Measurements from ENCODE around the gene KCNQ2. TPM values are rescaled to one million over a fixed set of nuclear protein-coding genes. Genes with fewer than 3 reads are reported as not detected.

The KCNQ2 gene
- polyA plus RNA-seq, result 5.2 TPM
- long read RNA-seq, donor 1, result 0 reads
- long read RNA-seq, donor 2, result 0 reads
- long read RNA-seq, donor 3, result 0 reads
- long read RNA-seq, donor 4, result 0 reads
- long read RNA-seq, donor 5, partial matches to known transcripts, result 0 of 2 reads
- long read RNA-seq, donor 5, other reads (novel, unspliced or antisense), result 0 of 2 reads
- long read RNA-seq, donor 6, result 0 reads
- long read RNA-seq, donor 7, partial matches to known transcripts, result 0 of 1 reads
- long read RNA-seq, donor 7, other reads (novel, unspliced or antisense), result 0 of 1 reads
- long read RNA-seq, donor 8, partial matches to known transcripts, result 711 of 728 reads
- long read RNA-seq, donor 8, other reads (novel, unspliced or antisense), result 17 of 728 reads
- long read RNA-seq, donor 9, partial matches to known transcripts, result 0 of 1 reads
- long read RNA-seq, donor 9, other reads (novel, unspliced or antisense), result 0 of 1 reads
- long read RNA-seq, donor 10, partial matches to known transcripts, result 0 of 1 reads
- long read RNA-seq, donor 10, other reads (novel, unspliced or antisense), result 0 of 1 reads
- long read RNA-seq, donor 11, partial matches to known transcripts, result 492 of 514 reads
- long read RNA-seq, donor 11, other reads (novel, unspliced or antisense), result 22 of 514 reads

DNA sequence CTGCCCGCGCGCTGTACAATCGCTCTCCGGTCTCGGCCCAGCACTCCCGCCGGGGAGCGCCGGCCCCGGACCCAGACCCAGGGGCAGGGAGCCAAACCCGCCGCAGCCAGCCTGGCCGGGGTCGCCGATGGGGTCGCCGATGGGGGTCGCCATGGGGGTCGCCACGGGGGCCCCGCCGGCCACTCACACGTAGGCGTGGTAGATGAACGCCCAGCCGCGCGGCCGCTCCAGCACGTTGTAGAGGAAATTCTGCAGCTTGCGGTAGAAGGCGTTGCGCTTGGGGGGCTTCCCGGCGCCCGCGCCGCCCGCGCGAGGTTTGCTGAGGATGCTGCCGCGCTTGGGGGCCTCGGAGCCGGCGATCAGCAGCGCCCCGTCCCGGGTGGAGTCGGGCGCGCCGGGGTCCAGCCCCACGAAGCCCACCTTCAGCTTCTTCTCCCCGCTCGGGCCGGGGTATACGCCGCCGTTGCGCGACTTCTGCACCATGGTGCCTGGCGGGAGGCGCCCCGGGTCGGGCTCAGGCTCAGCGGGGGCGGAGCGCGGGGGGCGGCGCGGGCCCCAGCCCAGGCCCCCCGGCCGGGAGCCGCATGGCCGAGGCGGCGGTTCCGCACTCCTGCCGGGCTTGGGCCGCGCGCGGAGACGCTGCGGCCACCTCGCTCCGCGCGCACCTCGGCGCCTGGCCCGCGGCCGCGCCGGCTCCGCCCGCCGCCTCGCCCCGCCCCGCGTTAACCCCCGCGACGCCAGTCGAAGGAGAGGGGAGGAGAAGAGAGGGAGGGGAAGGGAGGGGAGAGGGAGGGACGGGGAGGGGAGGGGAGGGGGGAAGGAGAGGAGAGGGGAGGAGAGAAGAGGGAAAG, at the start of gene KCNQ2:
Gene KCNQ2, minus strand, starts transcription at position 675 of the 851 bp plus-strand sequence. Its CDS starts 192 bp downstream, at position 483.
- Histone ChIP-seq H3K4me1 (ENCODE audit: control insufficient read depth, insufficient read depth, low read length) (no peaks in the 10 kb centered on the region), H3K9me3 (ENCODE audit: control insufficient read depth, low read depth, low read length) (no peaks in the 10 kb centered on the region), H3K4me3 (ENCODE audit: low read length) (no peak within 1 kb of the TSS), H3K36me3 (ENCODE audit: control insufficient read depth, insufficient read depth, low read length) (no peaks in the 10 kb centered on the region), H3K27me3 (ENCODE audit: control insufficient read depth, insufficient read depth, low read length) (peaks cover 71% of the 10 kb centered on the region), H3K27ac (ENCODE audit: low read length) (no peak within 1 kb of the TSS)
- no CpG with 5 or more reads among the region's 111 CpGs for WGBS (ENCODE audit: insufficient coverage, low lambda C conversion rate)
- no peak for DNase-seq

- Histone ChIP-seq H3K36me3 (ENCODE audit: control insufficient read depth, insufficient read depth, low read length) (peaks cover 16% of the 10 kb centered on the region), H3K27me3 (ENCODE audit: control insufficient read depth, insufficient read depth, low read length) (peaks cover 28% of the 10 kb centered on the region), H3K9me3 (ENCODE audit: control insufficient read depth, low read depth, low read length) (peaks cover 13% of the 10 kb centered on the region), H3K27ac (ENCODE audit: low read length) (no peak overlapping the region), H3K4me1 (ENCODE audit: control insufficient read depth, insufficient read depth, low read length) (peaks cover 11% of the 10 kb centered on the region), H3K4me3 (ENCODE audit: low read length) (peak overlapping the region; percentile 67)
- WGBS (ENCODE audit: insufficient coverage, low lambda C conversion rate), result no CpG with 5 or more reads among the region's 23 CpGs
- no peak for DNase-seq
These were observed 49.1 kb upstream of the KCNQ2 start for GRCh38 chr20:63521602-63522001.

- peak overlapping the region; percentile 67 for H3K4me3 ChIP-seq (ENCODE audit: low read length)
- WGBS (ENCODE audit: insufficient coverage, low lambda C conversion rate), result no CpG with 5 or more reads among the region's 68 CpGs
- H3K9me3 ChIP-seq (ENCODE audit: control insufficient read depth, low read depth, low read length), result peaks cover 13% of the 10 kb centered on the region
- peaks cover 11% of the 10 kb centered on the region for H3K4me1 ChIP-seq (ENCODE audit: control insufficient read depth, insufficient read depth, low read length)
- H3K27me3 ChIP-seq (ENCODE audit: control insufficient read depth, insufficient read depth, low read length), result peaks cover 28% of the 10 kb centered on the region
- H3K36me3 ChIP-seq (ENCODE audit: control insufficient read depth, insufficient read depth, low read length), result peaks cover 16% of the 10 kb centered on the region
- H3K27ac ChIP-seq (ENCODE audit: low read length), result no peak overlapping the region
- DNase-seq, result peak; percentile 79 to 90
These were observed 48.6 kb upstream of the KCNQ2 start for GRCh38 chr20:63520934-63521601.

- peaks cover 28% of the 10 kb centered on the region for H3K27me3 ChIP-seq (ENCODE audit: control insufficient read depth, insufficient read depth, low read length)
- DNase-seq, result peak; percentile 77 to 84
- peaks cover 11% of the 10 kb centered on the region for H3K4me1 ChIP-seq (ENCODE audit: control insufficient read depth, insufficient read depth, low read length)
- peak within 1 kb of the TSS; percentile 65 for H3K27ac ChIP-seq (ENCODE audit: low read length)
- H3K36me3 ChIP-seq (ENCODE audit: control insufficient read depth, insufficient read depth, low read length), result peaks cover 16% of the 10 kb centered on the region
- H3K9me3 ChIP-seq (ENCODE audit: control insufficient read depth, low read depth, low read length), result peaks cover 13% of the 10 kb centered on the region
- H3K4me3 ChIP-seq (ENCODE audit: low read length), result peak within 1 kb of the TSS; percentile 67
- WGBS (ENCODE audit: insufficient coverage, low lambda C conversion rate), result no CpG with 5 or more reads among the region's 64 CpGs
These were observed 48.1 kb upstream of the KCNQ2 start, which contains the start of gene PPDPF for GRCh38 chr20:63520504-63520933. Gene PPDPF, plus strand, starts transcription at chr20:63520765. Its CDS starts 544 bp downstream, at chr20:63521309.

DNA sequence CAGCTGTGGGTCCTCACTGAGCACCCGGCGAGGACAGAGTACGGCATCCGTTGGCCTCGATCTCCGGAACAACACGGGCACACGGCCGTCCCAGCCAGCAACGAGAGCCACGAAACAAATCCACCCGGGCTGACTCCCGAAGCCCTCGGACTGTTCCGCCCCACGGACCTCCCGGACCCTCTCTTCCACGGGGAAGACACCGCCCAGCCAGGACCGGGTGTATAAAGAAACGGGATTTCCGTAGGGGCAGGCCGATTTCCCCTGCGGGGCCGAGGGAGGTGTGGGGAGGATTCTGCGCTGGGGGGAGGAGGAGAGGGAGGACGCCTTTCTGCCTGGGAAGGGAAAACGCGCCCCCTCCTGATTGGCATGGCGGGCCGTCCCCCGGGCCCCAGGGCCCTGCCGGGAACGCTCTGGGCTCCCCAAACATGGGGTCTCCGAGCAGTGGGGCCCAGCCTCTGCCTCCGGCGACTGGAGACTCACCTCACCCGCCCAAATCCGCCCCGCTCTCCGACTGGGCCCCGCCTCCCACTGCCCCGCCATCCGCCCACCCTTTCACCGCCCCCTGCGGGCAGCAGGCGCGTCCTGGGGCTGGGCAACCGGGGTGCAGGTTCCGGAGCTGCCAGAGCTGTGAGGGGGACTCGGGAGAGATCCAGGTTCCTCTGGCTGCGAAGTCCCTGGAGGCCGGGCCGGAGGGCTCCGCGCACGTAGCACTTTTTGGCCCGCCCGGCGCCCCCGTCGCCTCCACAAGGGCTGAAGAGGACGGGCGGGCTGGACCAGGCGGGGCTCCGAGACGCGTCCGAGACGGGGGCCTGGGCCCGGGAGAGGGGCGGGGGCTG, 47.4 kb upstream of the KCNQ2 start:
- peaks cover 13% of the 10 kb centered on the region for H3K9me3 ChIP-seq (ENCODE audit: control insufficient read depth, low read depth, low read length)
- peak overlapping the region; percentile 65 for H3K27ac ChIP-seq (ENCODE audit: low read length)
- peaks cover 28% of the 10 kb centered on the region for H3K27me3 ChIP-seq (ENCODE audit: control insufficient read depth, insufficient read depth, low read length)
- no CpG with 5 or more reads among the region's 72 CpGs for WGBS (ENCODE audit: insufficient coverage, low lambda C conversion rate)
- H3K4me3 ChIP-seq (ENCODE audit: low read length), result peak overlapping the region; percentile 57
- peaks cover 11% of the 10 kb centered on the region for H3K4me1 ChIP-seq (ENCODE audit: control insufficient read depth, insufficient read depth, low read length)
- peaks cover 16% of the 10 kb centered on the region for H3K36me3 ChIP-seq (ENCODE audit: control insufficient read depth, insufficient read depth, low read length)
- DNase-seq, result peak in 1 of 2 donors; percentile 60

GRCh38 chr20:63518946-63519667, 46.7 kb upstream of the KCNQ2 start:
- Histone ChIP-seq H3K27ac (ENCODE audit: low read length) (no peak overlapping the region), H3K4me1 (ENCODE audit: control insufficient read depth, insufficient read depth, low read length) (peaks cover 11% of the 10 kb centered on the region), H3K4me3 (ENCODE audit: low read length) (peak overlapping the region; percentile 57), H3K9me3 (ENCODE audit: control insufficient read depth, low read depth, low read length) (peaks cover 12% of the 10 kb centered on the region), H3K27me3 (ENCODE audit: control insufficient read depth, insufficient read depth, low read length) (peaks cover 28% of the 10 kb centered on the region), H3K36me3 (ENCODE audit: control insufficient read depth, insufficient read depth, low read length) (peaks cover 16% of the 10 kb centered on the region)
- DNase-seq, result no peak
- no CpG with 5 or more reads among the region's 32 CpGs for WGBS (ENCODE audit: insufficient coverage, low lambda C conversion rate)

GRCh38 chr20:63518351-63518861, 46.0 kb upstream of the KCNQ2 start:
- Histone ChIP-seq H3K27me3 (ENCODE audit: control insufficient read depth, insufficient read depth, low read length) (peaks cover 28% of the 10 kb centered on the region), H3K27ac (ENCODE audit: low read length) (no peak overlapping the region), H3K4me3 (ENCODE audit: low read length) (no peak overlapping the region), H3K4me1 (ENCODE audit: control insufficient read depth, insufficient read depth, low read length) (peaks cover 11% of the 10 kb centered on the region), H3K9me3 (ENCODE audit: control insufficient read depth, low read depth, low read length) (peaks cover 6% of the 10 kb centered on the region), H3K36me3 (ENCODE audit: control insufficient read depth, insufficient read depth, low read length) (peaks cover 14% of the 10 kb centered on the region)
- no CpG with 5 or more reads among the region's 20 CpGs for WGBS (ENCODE audit: insufficient coverage, low lambda C conversion rate)
- no peak for DNase-seq

GRCh38 chr20:63517376-63518309, 45.2 kb upstream of the KCNQ2 start:
- Histone ChIP-seq H3K4me1 (ENCODE audit: control insufficient read depth, insufficient read depth, low read length) (peaks cover 11% of the 10 kb centered on the region), H3K36me3 (ENCODE audit: control insufficient read depth, insufficient read depth, low read length) (peaks cover 8% of the 10 kb centered on the region), H3K27ac (ENCODE audit: low read length) (no peak overlapping the region), H3K4me3 (ENCODE audit: low read length) (no peak overlapping the region), H3K9me3 (ENCODE audit: control insufficient read depth, low read depth, low read length) (no peaks in the 10 kb centered on the region), H3K27me3 (ENCODE audit: control insufficient read depth, insufficient read depth, low read length) (peaks cover 29% of the 10 kb centered on the region)
- no peak for DNase-seq
- WGBS (ENCODE audit: insufficient coverage, low lambda C conversion rate), result no CpG with 5 or more reads among the region's 32 CpGs

All from large intestine (tissue), 12 donors.